ENCODE data around the gene DPF1.

DNA sequence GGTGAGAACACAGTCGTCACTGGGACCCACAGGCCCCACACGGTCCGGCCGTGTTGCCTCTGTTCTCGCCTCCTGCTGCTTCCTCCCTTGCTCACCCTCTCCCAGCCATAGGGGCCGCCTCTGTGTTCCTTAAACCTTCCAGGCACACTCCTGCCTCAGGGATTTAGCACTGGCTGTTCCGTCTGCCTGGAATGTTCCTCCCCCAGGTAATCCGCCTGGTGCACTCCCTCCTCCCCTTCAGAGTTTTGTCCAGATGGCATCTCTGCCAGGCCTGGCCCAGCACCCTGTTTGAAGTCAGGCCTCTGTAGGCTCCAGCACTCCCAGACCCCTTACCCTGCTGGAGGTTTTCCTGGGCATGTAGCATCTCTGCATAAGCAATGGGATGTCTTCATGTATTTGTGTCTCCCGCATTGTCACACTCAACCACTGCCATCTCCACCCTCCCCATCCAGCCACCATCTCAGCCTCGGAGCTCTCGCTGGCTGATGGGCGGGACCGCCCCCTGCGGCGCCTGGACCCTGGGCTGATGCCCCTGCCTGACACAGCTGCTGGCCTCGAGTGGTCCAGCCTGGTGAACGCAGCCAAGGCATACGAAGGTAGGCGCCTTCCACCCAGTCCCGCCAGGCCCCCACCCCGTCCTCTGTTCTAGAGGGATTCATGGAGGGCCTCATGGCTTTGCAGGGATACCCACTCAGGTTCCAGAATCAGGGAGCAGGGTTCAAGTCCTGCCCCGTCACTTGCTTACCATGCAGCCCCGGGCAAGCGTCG lies 25.9 kb downstream of the DPF1 start:
- no peak for TF ChIP-seq CTCF (IDR thresholded peaks at IDR 0.05)
- no peak for TF ChIP-seq POLR2A (IDR thresholded peaks at IDR 0.05)

All from uterus (tissue), 2 donors.